GM23338 (cell line): ENCODE measurements around the gene UIMC1. TPM values are rescaled to one million over a fixed set of nuclear protein-coding genes. Genes with fewer than 3 reads are reported as not detected.

Experiments
- ATAC-seq: fragments of 200-7000 bp; cut with Tn5 transposase; 3 replicates; pipeline ENCODE4 v1.9.1; 2020
- DNase-seq: peaks from one replicate; pipeline ENCODE4 v3.0.0-alpha.2; 2015; ENCODE audit warnings: low spot score
- H2AFZ ChIP-seq: fragments of 200-600 bp; sonication (generic); 2 replicates; pipeline ENCODE4 v1.8.0; 2016; ENCODE audit warnings: antibody characterized with exemption, mild to moderate bottlenecking, moderate library complexity
- H3F3A ChIP-seq: fragments of 200-600 bp; sonication (generic); replicated peaks from 2 replicates; pipeline ENCODE4 v1.8.0; 2017; ENCODE audit warnings: antibody characterized with exemption, mixed run types, low read depth
- H3K27ac ChIP-seq: fragments of 200-600 bp; sonication (generic); 2 replicates; pipeline ENCODE4 v1.6.1; 2016; ENCODE audit warnings: low read depth
- H3K27me3 ChIP-seq: fragments of 200-600 bp; sonication (generic); 2 replicates; pipeline ENCODE4 v1.8.0; 2016; ENCODE audit warnings: mild to moderate bottlenecking, mixed run types, moderate library complexity; ENCODE audit not compliant: insufficient read depth
- H3K36me3 ChIP-seq: fragments of 200-600 bp; sonication (generic); 2 replicates; pipeline ENCODE4 v1.8.0; 2016; ENCODE audit warnings: mild to moderate bottlenecking; ENCODE audit not compliant: insufficient read depth
- H3K4me1 ChIP-seq: fragments of 200-600 bp; sonication (generic); 2 replicates; pipeline ENCODE4 v1.8.0; 2016; ENCODE audit warnings: mild to moderate bottlenecking, moderate library complexity; ENCODE audit not compliant: insufficient read depth
- H3K4me2 ChIP-seq: fragments of 200-600 bp; sonication (generic); 2 replicates; pipeline ENCODE4 v1.7.1; 2017; ENCODE audit warnings: mixed run types
- H3K4me3 ChIP-seq: fragments of 200-600 bp; sonication (generic); 2 replicates; pipeline ENCODE4 v1.6.1; 2016; ENCODE audit warnings: mixed run types
- H3K79me2 ChIP-seq: fragments of 200-600 bp; sonication (generic); replicated peaks from 2 replicates; pipeline ENCODE4 v1.8.0; 2017; ENCODE audit warnings: mild to moderate bottlenecking; ENCODE audit not compliant: insufficient read depth
- H3K9me2 ChIP-seq: fragments of 200-600 bp; sonication (generic); 2 replicates; pipeline ENCODE4 v1.8.0; 2017; ENCODE audit not compliant: insufficient read depth
- H4K20me1 ChIP-seq: fragments of 200-600 bp; sonication (generic); replicated peaks from 2 replicates; pipeline ENCODE4 v1.8.0; 2017; ENCODE audit warnings: mild to moderate bottlenecking; ENCODE audit not compliant: insufficient read depth
- H3K27ac Mint-ChIP-seq: 2 replicates; pipeline ENCODE4 v1.8.0; 2020; ENCODE audit warnings: inconsistent platforms, mild to moderate bottlenecking, moderate library complexity, mixed read lengths
- H3K27me3 Mint-ChIP-seq: 3 replicates; pipeline ENCODE4 v1.8.0; 2022; ENCODE audit warnings: low read depth, mild to moderate bottlenecking, moderate library complexity, mixed read lengths, inconsistent platforms; ENCODE audit not compliant: insufficient read depth, poor library complexity
- H3K36me3 Mint-ChIP-seq: 3 replicates; pipeline ENCODE4 v1.8.0; 2021; ENCODE audit warnings: low read depth, mild to moderate bottlenecking, inconsistent platforms, moderate library complexity, mixed read lengths
- H3K4me1 Mint-ChIP-seq: 3 replicates; pipeline ENCODE4 v1.8.0; 2020; ENCODE audit warnings: mild to moderate bottlenecking, inconsistent platforms, mixed read lengths
- H3K4me3 Mint-ChIP-seq: 3 replicates; pipeline ENCODE4 v1.8.0; 2021; ENCODE audit warnings: moderate library complexity, mild to moderate bottlenecking, inconsistent platforms, mixed read lengths
- H3K9me3 Mint-ChIP-seq: 3 replicates; pipeline ENCODE4 v1.8.0; 2020; ENCODE audit warnings: moderate library complexity, mild to moderate bottlenecking, inconsistent platforms, mixed read lengths
- CREB1 ChIP-seq: fragments of 250-450 bp; sonication (Bioruptor Pico); IDR thresholded peaks from 2 replicates; pipeline ENCODE4 v1.5.0; 2020; ENCODE audit warnings: low read depth, mild to moderate bottlenecking, moderate library complexity
- EZH2 ChIP-seq: fragments of 200-600 bp; sonication (generic); IDR thresholded peaks from one replicate; pipeline ENCODE4 v1.8.0; 2017; ENCODE audit warnings: antibody characterized with exemption, mild to moderate bottlenecking, low read depth; ENCODE audit not compliant: unreplicated experiment
- JUNB ChIP-seq: IDR thresholded peaks from one replicate; pipeline ENCODE4 v1.6.1; 2016; ENCODE audit warnings: antibody characterized with exemption; ENCODE audit not compliant: unreplicated experiment
- NANOG ChIP-seq: IDR thresholded peaks from 2 replicates; pipeline ENCODE4 v1.6.1; 2016; ENCODE audit warnings: antibody characterized with exemption, borderline replicate concordance
- POLR2AphosphoS5 ChIP-seq: IDR thresholded peaks from 2 replicates; pipeline ENCODE4 v1.6.1; 2016; ENCODE audit warnings: antibody characterized with exemption, low read depth
- REST ChIP-seq: IDR thresholded peaks from one replicate; pipeline ENCODE4 v1.6.1; 2018; ENCODE audit warnings: antibody characterized with exemption; ENCODE audit not compliant: unreplicated experiment
- STAT1 ChIP-seq: IDR thresholded peaks from one replicate; pipeline ENCODE4 v1.6.1; 2016; ENCODE audit warnings: antibody characterized with exemption; ENCODE audit not compliant: unreplicated experiment
- ZNF114 ChIP-seq: fragments of 250-450 bp; sonication (Bioruptor Pico); IDR thresholded peaks from 2 replicates; pipeline ENCODE4 v1.5.0; 2020; ENCODE audit warnings: mild to moderate bottlenecking, moderate library complexity
- ZNF331 ChIP-seq: fragments of 250-450 bp; sonication (Bioruptor Pico); IDR thresholded peaks from 2 replicates; pipeline ENCODE4 v1.5.0; 2020; ENCODE audit warnings: low read depth, mild to moderate bottlenecking, moderate library complexity
- ZNF462 ChIP-seq: fragments of 250-450 bp; sonication (Bioruptor Pico); IDR thresholded peaks from 2 replicates; pipeline ENCODE4 v1.5.0; 2020; ENCODE audit warnings: mild to moderate bottlenecking, moderate library complexity
- polyA plus RNA-seq: library from polyadenylated mRNA; unstranded; fragments of >200 nt; fragmentation: Nextera tagmentation; extraction: Ambion mirVana; gene quantifications from 2 replicates; pipeline ENCODE4 v1.2.1, GENCODE V29; 2016
- total RNA-seq: library from RNA; depleted of rRNA; stranded (reverse); fragments of >200 nt; shearing (Covaris generic); gene quantifications from 2 replicates; pipeline ENCODE4 v1.2.3, GENCODE V29; 2014
- TF ChIP-seq, protein P1 (sequence below), 2 experiments: fragments of 200-600 bp in 1 of 2; sonication (generic) in 1 of 2; conservative IDR thresholded peaks; 2 replicates each; pipeline versions ENCODE4 v1.5.1 to v1.6.1; 2016 to 2017; ENCODE audit warnings: antibody characterized with exemption in 2 of 2, low read depth in 2 of 2, mild to moderate bottlenecking in 2 of 2, moderate library complexity in 1 of 2

Gene UIMC1
- total and polyA plus RNA-seq, 2 experiments from 2014 or later: 36.4 to 40.1 TPM

DNA sequence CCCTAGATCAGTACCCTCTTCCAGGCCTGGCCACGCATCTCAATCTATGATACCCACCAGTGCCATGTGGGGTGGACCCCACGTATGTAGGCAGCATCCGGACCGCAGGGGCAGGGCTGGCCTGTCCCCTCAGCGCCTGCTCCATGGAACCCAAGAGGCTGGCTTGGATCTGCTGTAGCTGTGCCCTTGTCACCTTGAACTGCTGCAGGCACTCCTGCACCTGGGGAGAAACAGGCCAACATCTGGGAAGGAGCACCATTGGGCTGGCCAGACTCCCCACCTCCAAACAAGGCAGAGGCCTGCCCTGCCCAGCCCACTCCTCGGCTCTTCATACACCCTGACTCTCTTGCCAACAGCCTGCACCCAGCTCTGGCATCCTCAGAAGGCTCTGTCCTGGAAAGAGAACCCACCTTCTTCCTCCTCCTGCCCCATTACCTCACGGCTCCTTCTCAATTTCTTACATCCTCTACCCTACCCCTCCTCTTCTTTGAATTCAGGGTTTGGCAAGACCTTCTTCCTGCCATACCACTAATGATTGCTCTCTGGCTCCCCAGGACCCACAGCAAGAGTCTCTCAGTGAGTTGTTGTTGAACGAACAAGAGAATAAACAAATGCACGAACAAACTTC is 115.1 kb downstream of the UIMC1 start (continued):
- TF ChIP-seq REST: no peak
- no peak for TF ChIP-seq JUNB

GRCh38 chr5:176890455-176891330 is 115.9 kb downstream of the UIMC1 start:
- H3K27ac Mint-ChIP-seq: no peak overlapping the region
- H3K36me3 Mint-ChIP-seq: no peaks in the 10 kb centered on the region
- no peaks in the 10 kb centered on the region for H3K4me1 Mint-ChIP-seq
- ATAC-seq: no peak
- Histone ChIP-seq H4K20me1 (no peaks in the 10 kb centered on the region), H3K27ac (no peak overlapping the region), H3F3A (no peaks in the 10 kb centered on the region), H3K79me2 (no peaks in the 10 kb centered on the region), H3K4me2 (no peak overlapping the region), H3K4me1 (no peaks in the 10 kb centered on the region), H3K27me3 (no peaks in the 10 kb centered on the region), H3K9me2 (no peaks in the 10 kb centered on the region), H3K36me3 (no peaks in the 10 kb centered on the region), H2AFZ (no peak overlapping the region), H3K4me3 (no peak overlapping the region)
- DNase-seq: no peak
- H3K27me3 Mint-ChIP-seq: peaks cover 7% of the 10 kb centered on the region
- H3K4me3 Mint-ChIP-seq: no peak overlapping the region
- no peaks in the 10 kb centered on the region for H3K9me3 Mint-ChIP-seq
- TF ChIP-seq ZNF462 (CRISPR knock-in tag): no peak
- no peak for TF ChIP-seq POLR2AphosphoS5
- TF ChIP-seq EZH2: no peak
- no peak for TF ChIP-seq CREB1 (CRISPR knock-in tag)
- TF ChIP-seq NANOG: no peak
- no peak for TF ChIP-seq STAT1
- no peak for TF ChIP-seq ZNF114 (CRISPR knock-in tag)
- no peak for TF ChIP-seq ZNF331 (CRISPR knock-in tag)
- TF ChIP-seq, protein P1, sequence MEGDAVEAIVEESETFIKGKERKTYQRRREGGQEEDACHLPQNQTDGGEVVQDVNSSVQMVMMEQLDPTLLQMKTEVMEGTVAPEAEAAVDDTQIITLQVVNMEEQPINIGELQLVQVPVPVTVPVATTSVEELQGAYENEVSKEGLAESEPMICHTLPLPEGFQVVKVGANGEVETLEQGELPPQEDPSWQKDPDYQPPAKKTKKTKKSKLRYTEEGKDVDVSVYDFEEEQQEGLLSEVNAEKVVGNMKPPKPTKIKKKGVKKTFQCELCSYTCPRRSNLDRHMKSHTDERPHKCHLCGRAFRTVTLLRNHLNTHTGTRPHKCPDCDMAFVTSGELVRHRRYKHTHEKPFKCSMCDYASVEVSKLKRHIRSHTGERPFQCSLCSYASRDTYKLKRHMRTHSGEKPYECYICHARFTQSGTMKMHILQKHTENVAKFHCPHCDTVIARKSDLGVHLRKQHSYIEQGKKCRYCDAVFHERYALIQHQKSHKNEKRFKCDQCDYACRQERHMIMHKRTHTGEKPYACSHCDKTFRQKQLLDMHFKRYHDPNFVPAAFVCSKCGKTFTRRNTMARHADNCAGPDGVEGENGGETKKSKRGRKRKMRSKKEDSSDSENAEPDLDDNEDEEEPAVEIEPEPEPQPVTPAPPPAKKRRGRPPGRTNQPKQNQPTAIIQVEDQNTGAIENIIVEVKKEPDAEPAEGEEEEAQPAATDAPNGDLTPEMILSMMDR (conservative IDR thresholded peaks at IDR 0.05; ENCODE audit: low read depth in 2 of 2): no peak
